Transverse colon (tissue), 4 donors: ENCODE data around the gene RNU6-1. TPM values are rescaled to one million over a fixed set of nuclear protein-coding genes. Genes with fewer than 3 reads are reported as not detected.

ENCODE experiments used
- DNase-seq: peaks from one replicate; pipeline ENCODE4 v3.0.0-alpha.2; 2019
- H3K27ac ChIP-seq, 4 donors: fragments of 200-600 bp; sonication (generic); 2 replicates each; pipeline ENCODE4 v1.5.1; 2016 to 2018; ENCODE audit warnings: inconsistent platforms in 4 of 4
- H3K27me3 ChIP-seq: fragments of 200-600 bp; sonication (generic); 2 replicates; pipeline ENCODE4 v1.5.1; 2017; ENCODE audit warnings: inconsistent platforms
- H3K36me3 ChIP-seq, 4 donors: fragments of 200-600 bp; sonication (generic); 2 replicates each; pipeline ENCODE4 v1.5.1; 2017 to 2019; ENCODE audit warnings: inconsistent platforms in 4 of 4
- H3K4me1 ChIP-seq, 4 donors: fragments of 200-600 bp; sonication (generic); 2 replicates each; pipeline ENCODE4 v1.5.1; 2017 to 2020; ENCODE audit warnings: inconsistent platforms in 4 of 4
- H3K4me3 ChIP-seq, 4 donors: fragments of 200-600 bp; sonication (generic); 1 replicate in 1 of 4; 2 replicates in 3 of 4; pipeline versions ENCODE4 v1.5.1 to v1.6.1; 2017 to 2019; ENCODE audit warnings: inconsistent platforms in 4 of 4
- H3K9me3 ChIP-seq, 2 donors: fragments of 200-600 bp; sonication (generic); 2 replicates each; pipeline ENCODE4 v1.5.1; 2017 to 2019; ENCODE audit warnings: inconsistent platforms in 2 of 2
- CTCF ChIP-seq, 5 experiments: fragments of 200-600 bp in 3 of 5; fragments of 450-650 bp in 2 of 5; sonication (generic) in 3 of 5; IDR thresholded peaks; 1 replicate in 2 of 5; 2 replicates in 3 of 5; pipeline ENCODE4 v1.5.1; 2016 to 2017; ENCODE audit warnings: antibody characterized with exemption in 5 of 5, inconsistent platforms in 3 of 5, mild to moderate bottlenecking in 2 of 5, moderate library complexity in 1 of 5
- EP300 ChIP-seq: sonication (generic); formaldehyde crosslinking; IDR thresholded peaks from one replicate; pipeline ENCODE4 v1.6.1; 2017; ENCODE audit warnings: antibody characterized with exemption, low read depth
- POLR2A ChIP-seq: fragments of 450-650 bp; IDR thresholded peaks from one replicate; pipeline ENCODE4 v1.6.1; 2016; ENCODE audit warnings: antibody characterized with exemption, mild to moderate bottlenecking, moderate library complexity
- POLR2AphosphoS5 ChIP-seq, 3 donors: sonication (generic); formaldehyde crosslinking; IDR thresholded peaks; one replicate each; pipeline ENCODE4 v1.6.1; 2016; ENCODE audit warnings: antibody characterized with exemption in 3 of 3
- WGBS, 2 donors: methylation state at CpG; one replicate each; pipeline ENCODE4 v1.1.5; 2018; ENCODE audit warnings: low coverage in 1 of 2; 5-methylcytosine and 5-hydroxymethylcytosine counted together
- in situ Hi-C, 4 donors: fragments of 200-750 bp; cut with MboI; loops; one replicate each; pipeline versions ENCODE4 v1.15.0 to v1.15.1; 2017; ENCODE audit warnings: low sequenced_read_pairs in 3 of 4, low pct_ligation_motif_present in 1 of 4, low pct_unique_long_range_greater_than_20kb in 1 of 4
- intact Hi-C: fragments of 100-400 bp; cut with DNase I; formaldehyde crosslinking; loops from one replicate; pipeline ENCODE4 v1.15.1; 2023; ENCODE audit warnings: low total_unique reads
- total RNA-seq, 4 donors: library from RNA; depleted of rRNA; stranded (reverse); fragments of >200 nt; gene quantifications; one replicate each; pipeline ENCODE4 v1.1.0, GENCODE V29; 2016

RNU6-1 gene
- total RNA-seq, 4 donors from 2014 or later, result not detected

- intact Hi-C loops (no loop called here), in situ Hi-C loops (no loop called here)
- no peak overlapping the region for H3K27ac ChIP-seq
- H3K9me3 ChIP-seq, result no peaks in the 10 kb centered on the region
- no peaks in the 10 kb centered on the region for H3K27me3 ChIP-seq
- no peak overlapping the region for H3K4me3 ChIP-seq
- DNase-seq, result no peak
- H3K4me1 ChIP-seq, result peaks cover 0 to 14% (median 5%) of the 10 kb centered on the region in 4 donors
- no peaks in the 10 kb centered on the region for H3K36me3 ChIP-seq
- WGBS, 2 donors, result 89 to 91% methylated on average over 3 to 11 of the region's 11 CpGs
- TF ChIP-seq CTCF (IDR thresholded peaks at IDR 0.05) (no peak), POLR2A (no peak), EP300 (no peak), POLR2AphosphoS5 (IDR thresholded peaks at IDR 0.05) (no peak)
These were observed 39.7 kb upstream of the RNU6-1 start for GRCh38 chr15:67879440-67880129.

GRCh38 chr15:67878712-67879206 lies 38.9 kb upstream of the RNU6-1 start:
- Histone ChIP-seq H3K27me3 (no peaks in the 10 kb centered on the region), H3K4me1 (peaks cover 0 to 7% (median 0%) of the 10 kb centered on the region in 4 donors), H3K9me3 (no peaks in the 10 kb centered on the region), H3K4me3 (no peak overlapping the region), H3K36me3 (no peaks in the 10 kb centered on the region), H3K27ac (no peak overlapping the region)
- in situ Hi-C loops (no loop called here), intact Hi-C loops (no loop called here)
- TF ChIP-seq EP300 (no peak), CTCF (IDR thresholded peaks at IDR 0.05) (no peak), POLR2A (no peak), POLR2AphosphoS5 (IDR thresholded peaks at IDR 0.05) (no peak)
- WGBS, 2 donors, result 90 to 92% methylated on average over 2 of the region's 2 CpGs
- no peak for DNase-seq

GRCh38 chr15:67873777-67874176 lies 33.9 kb upstream of the RNU6-1 start:
- Histone ChIP-seq H3K4me3 (no peak overlapping the region), H3K4me1 (no peaks in the 10 kb centered on the region), H3K9me3 (no peaks in the 10 kb centered on the region), H3K27ac (no peak overlapping the region), H3K36me3 (no peaks in the 10 kb centered on the region), H3K27me3 (no peaks in the 10 kb centered on the region)
- 91 to 93% methylated on average over 2 to 3 of the region's 3 CpGs for WGBS, 2 donors
- intact Hi-C loops, result no loop called here
- TF ChIP-seq POLR2A (no peak), POLR2AphosphoS5 (IDR thresholded peaks at IDR 0.05) (no peak), EP300 (no peak), CTCF (IDR thresholded peaks at IDR 0.05) (no peak)
- in situ Hi-C loops, result loop anchor here in 3 of 4 donors (25.0 kb wide), 2 partner anchors 189 to 289 kb away; partner anchors contain the start of gene PIAS1 (in 3 of the 3)
- DNase-seq, result no peak

GRCh38 chr15:67870868-67871408 lies 31.1 kb upstream of the RNU6-1 start:
- Histone ChIP-seq H3K4me1 (no peaks in the 10 kb centered on the region), H3K27me3 (no peaks in the 10 kb centered on the region), H3K27ac (no peak overlapping the region), H3K36me3 (no peaks in the 10 kb centered on the region), H3K4me3 (no peak overlapping the region), H3K9me3 (no peaks in the 10 kb centered on the region)
- no peak for DNase-seq
- intact Hi-C loops, result no loop called here
- in situ Hi-C loops, result loop anchor here in 3 of 4 donors (25.0 kb wide), 2 partner anchors 191 to 291 kb away; partner anchors contain the start of gene PIAS1 (in 3 of the 3)
- TF ChIP-seq POLR2A (no peak), EP300 (no peak), CTCF (IDR thresholded peaks at IDR 0.05) (no peak), POLR2AphosphoS5 (IDR thresholded peaks at IDR 0.05) (no peak)
